ENCODE measurements around the gene HID1. TPM values are rescaled to one million over a fixed set of nuclear protein-coding genes. Genes with fewer than 3 reads are reported as not detected.

HID1 gene
- total RNA-seq, 1 donor from 2014 or later: 3.5 TPM

GRCh38 chr17:75003070-75003956 lies 30.8 kb upstream of the HID1 start:
- no peaks in the 10 kb centered on the region for H3K9me3 Mint-ChIP-seq
- H3K9me3 ChIP-seq (ENCODE audit: low read depth): no peaks in the 10 kb centered on the region
- no peaks in the 10 kb centered on the region for H3F3A ChIP-seq (ENCODE audit: low read depth)
- DNase-seq (ENCODE audit: low spot score): no peak
- H3K27me3 ChIP-seq: no peaks in the 10 kb centered on the region
- TF ChIP-seq EZH2phosphoT487 (IDR thresholded peaks at IDR 0.05) (no peak), EZH2 (IDR thresholded peaks at IDR 0.05) (no peak), CTCF (IDR thresholded peaks at IDR 0.05) (no peak)
- no peaks in the 10 kb centered on the region for H3K4me1 ChIP-seq
- H3K9ac ChIP-seq: no peak overlapping the region
- H3K4me3 ChIP-seq: no peak overlapping the region
- H3K27ac Mint-ChIP-seq: no peak overlapping the region
- no peak overlapping the region for H3K4me3 Mint-ChIP-seq
- H3K27me3 Mint-ChIP-seq (ENCODE audit: insufficient read depth, low read depth): no peaks in the 10 kb centered on the region
- no peak overlapping the region for H3K4me2 ChIP-seq
- no peaks in the 10 kb centered on the region for H3K4me1 Mint-ChIP-seq
- H4K20me1 ChIP-seq (ENCODE audit: low read depth): no peaks in the 10 kb centered on the region
- H2AFZ ChIP-seq (replicated peaks): no peak overlapping the region
- no peak overlapping the region for H3K27ac ChIP-seq
- no peaks in the 10 kb centered on the region for H3K79me2 ChIP-seq (ENCODE audit: low read depth)
- peaks cover 17% of the 10 kb centered on the region for H3K36me3 Mint-ChIP-seq
- no peaks in the 10 kb centered on the region for H3K36me3 ChIP-seq

- H3K4me1 ChIP-seq: no peaks in the 10 kb centered on the region
- no peaks in the 10 kb centered on the region for H4K20me1 ChIP-seq (ENCODE audit: low read depth)
- no peak for TF ChIP-seq EZH2phosphoT487 (IDR thresholded peaks at IDR 0.05)
- no peak for TF ChIP-seq EZH2 (IDR thresholded peaks at IDR 0.05)
- no peak for TF ChIP-seq CTCF (IDR thresholded peaks at IDR 0.05)
- no peaks in the 10 kb centered on the region for H3K9me3 ChIP-seq (ENCODE audit: low read depth)
- no peaks in the 10 kb centered on the region for H3K79me2 ChIP-seq (ENCODE audit: low read depth)
- DNase-seq (ENCODE audit: low spot score): no peak
- no peak overlapping the region for H3K4me3 ChIP-seq
- H3K4me1 Mint-ChIP-seq: no peaks in the 10 kb centered on the region
- peaks cover 17% of the 10 kb centered on the region for H3K36me3 Mint-ChIP-seq
- no peaks in the 10 kb centered on the region for H3K27me3 Mint-ChIP-seq (ENCODE audit: insufficient read depth, low read depth)
- H3K9ac ChIP-seq: no peak overlapping the region
- H3K27me3 ChIP-seq: no peaks in the 10 kb centered on the region
- no peaks in the 10 kb centered on the region for H3F3A ChIP-seq (ENCODE audit: low read depth)
- no peak overlapping the region for H3K4me2 ChIP-seq
- H2AFZ ChIP-seq (replicated peaks): no peak overlapping the region
- no peak overlapping the region for H3K27ac ChIP-seq
- no peaks in the 10 kb centered on the region for H3K36me3 ChIP-seq
- no peak overlapping the region for H3K27ac Mint-ChIP-seq
- H3K4me3 Mint-ChIP-seq: no peak overlapping the region
- no peaks in the 10 kb centered on the region for H3K9me3 Mint-ChIP-seq
These were observed 29.6 kb upstream of the HID1 start for GRCh38 chr17:75001915-75002843.

- Mint-ChIP-seq H3K27ac (no peak overlapping the region), H3K27me3 (ENCODE audit: insufficient read depth, low read depth) (peaks cover 2% of the 10 kb centered on the region), H3K4me3 (no peak overlapping the region), H3K4me1 (no peaks in the 10 kb centered on the region), H3K36me3 (peaks cover 10% of the 10 kb centered on the region), H3K9me3 (no peaks in the 10 kb centered on the region)
- no peaks in the 10 kb centered on the region for H3K9me3 ChIP-seq (ENCODE audit: low read depth)
- no peaks in the 10 kb centered on the region for H4K20me1 ChIP-seq (ENCODE audit: low read depth)
- no peaks in the 10 kb centered on the region for H3F3A ChIP-seq (ENCODE audit: low read depth)
- no peak overlapping the region for H3K27ac ChIP-seq
- H2AFZ ChIP-seq (replicated peaks): no peak overlapping the region
- no peaks in the 10 kb centered on the region for H3K27me3 ChIP-seq
- DNase-seq (ENCODE audit: low spot score): no peak
- H3K4me3 ChIP-seq: no peak overlapping the region
- no peaks in the 10 kb centered on the region for H3K36me3 ChIP-seq
- no peak overlapping the region for H3K9ac ChIP-seq
- TF ChIP-seq EZH2phosphoT487 (IDR thresholded peaks at IDR 0.05) (no peak), EZH2 (IDR thresholded peaks at IDR 0.05) (no peak), CTCF (IDR thresholded peaks at IDR 0.05) (no peak)
- no peaks in the 10 kb centered on the region for H3K79me2 ChIP-seq (ENCODE audit: low read depth)
- H3K4me1 ChIP-seq: no peaks in the 10 kb centered on the region
- no peak overlapping the region for H3K4me2 ChIP-seq
These were observed 27.0 kb upstream of the HID1 start for GRCh38 chr17:74999523-74999922.
